Astrocyte (in vitro differentiated cells and primary cell): ENCODE results near the gene DELE1. TPM values are rescaled to one million over a fixed set of nuclear protein-coding genes. Genes with fewer than 3 reads are reported as not detected.
A peak's percentile ranks its signal among the peaks of the same experiment; 100 is the strongest.

Experiments used
- DNase-seq: peaks from one replicate; pipeline ENCODE4 v3.0.0-alpha.2; 2010; ENCODE audit warnings: low read depth
- FAIRE-seq: peaks from 2 replicates; lab custom pipeline; 2011; peaks lifted over from hg19 to GRCh38; lab: Jason Lieb, UNC
- H2AFZ ChIP-seq: 2 replicates; pipeline ENCODE4 v1.6.0; 2012; ENCODE audit warnings: low read depth, low read length, inconsistent platforms
- H3K27ac ChIP-seq: 2 replicates; pipeline ENCODE4 v1.5.1; 2011; ENCODE audit warnings: low read depth, low read length, inconsistent platforms
- H3K27me3 ChIP-seq: 2 replicates; pipeline ENCODE4 v1.6.0; 2011; ENCODE audit warnings: low read length, inconsistent platforms; ENCODE audit not compliant: insufficient read depth
- H3K36me3 ChIP-seq: 2 replicates; pipeline ENCODE4 v1.5.1; 2011; ENCODE audit warnings: low read length, inconsistent platforms; ENCODE audit not compliant: insufficient read depth
- H3K4me1 ChIP-seq: 2 replicates; pipeline ENCODE4 v1.5.1; 2011; ENCODE audit warnings: low read length, inconsistent platforms; ENCODE audit not compliant: insufficient read depth
- H3K4me2 ChIP-seq: 2 replicates; pipeline ENCODE4 v1.6.0; 2012; ENCODE audit warnings: low read length, inconsistent platforms
- H3K4me3 ChIP-seq: 2 replicates; pipeline ENCODE4 v1.5.1; 2011; ENCODE audit warnings: low read depth, mild to moderate bottlenecking, low read length, inconsistent platforms; ENCODE audit not compliant: insufficient read depth
- H3K79me2 ChIP-seq: 2 replicates; pipeline ENCODE4 v1.6.0; 2012; ENCODE audit warnings: mild to moderate bottlenecking, low read length, inconsistent platforms; ENCODE audit not compliant: insufficient read depth
- H3K9ac ChIP-seq: 2 replicates; pipeline ENCODE4 v1.6.0; 2012; ENCODE audit warnings: mild to moderate bottlenecking, low read length, inconsistent platforms
- H3K9me3 ChIP-seq: 2 replicates; pipeline ENCODE4 v1.5.1; 2012; ENCODE audit warnings: low read depth, mild to moderate bottlenecking, low read length, inconsistent platforms; ENCODE audit not compliant: insufficient read depth
- H4K20me1 ChIP-seq: 2 replicates; pipeline ENCODE4 v1.6.0; 2012; ENCODE audit warnings: low read length, inconsistent platforms; ENCODE audit not compliant: insufficient read depth
- H3K27ac Mint-ChIP-seq: one replicate; pipeline ENCODE4 v1.8.0; 2021; ENCODE audit warnings: mild to moderate bottlenecking, mixed read lengths; ENCODE audit not compliant: unreplicated experiment
- H3K27me3 Mint-ChIP-seq: one replicate; pipeline ENCODE4 v1.8.0; 2021; ENCODE audit warnings: low read depth, mixed read lengths; ENCODE audit not compliant: unreplicated experiment
- H3K36me3 Mint-ChIP-seq: one replicate; pipeline ENCODE4 v1.8.0; 2021; ENCODE audit warnings: low read depth, mixed read lengths; ENCODE audit not compliant: unreplicated experiment
- H3K4me1 Mint-ChIP-seq: one replicate; pipeline ENCODE4 v1.8.0; 2021; ENCODE audit warnings: low read depth, mixed read lengths; ENCODE audit not compliant: unreplicated experiment
- H3K4me3 Mint-ChIP-seq: one replicate; pipeline ENCODE4 v1.8.0; 2021; ENCODE audit warnings: mild to moderate bottlenecking, moderate library complexity, mixed read lengths; ENCODE audit not compliant: unreplicated experiment
- H3K9me3 Mint-ChIP-seq: one replicate; pipeline ENCODE4 v1.8.0; 2021; ENCODE audit warnings: mild to moderate bottlenecking, mixed read lengths; ENCODE audit not compliant: unreplicated experiment
- EZH2 ChIP-seq: IDR thresholded peaks from 2 replicates; pipeline ENCODE4 v1.6.1; 2012; ENCODE audit warnings: mild to moderate bottlenecking, low read length, inconsistent platforms; ENCODE audit not compliant: insufficient read depth
- total RNA-seq: library from RNA; stranded (reverse); gene quantifications from 2 replicates; pipeline ENCODE4 v1.2.1, GENCODE V29; 2021
- TF ChIP-seq, protein P1 (sequence below): IDR thresholded peaks from 2 replicates; pipeline ENCODE4 v1.5.1; 2011; ENCODE audit warnings: low read depth, mild to moderate bottlenecking, inconsistent platforms, low read length, moderate library complexity; ENCODE audit not compliant: insufficient read depth

Gene DELE1
- total RNA-seq, 1 donor from 2014 or later, result 37.6 TPM

DNA sequence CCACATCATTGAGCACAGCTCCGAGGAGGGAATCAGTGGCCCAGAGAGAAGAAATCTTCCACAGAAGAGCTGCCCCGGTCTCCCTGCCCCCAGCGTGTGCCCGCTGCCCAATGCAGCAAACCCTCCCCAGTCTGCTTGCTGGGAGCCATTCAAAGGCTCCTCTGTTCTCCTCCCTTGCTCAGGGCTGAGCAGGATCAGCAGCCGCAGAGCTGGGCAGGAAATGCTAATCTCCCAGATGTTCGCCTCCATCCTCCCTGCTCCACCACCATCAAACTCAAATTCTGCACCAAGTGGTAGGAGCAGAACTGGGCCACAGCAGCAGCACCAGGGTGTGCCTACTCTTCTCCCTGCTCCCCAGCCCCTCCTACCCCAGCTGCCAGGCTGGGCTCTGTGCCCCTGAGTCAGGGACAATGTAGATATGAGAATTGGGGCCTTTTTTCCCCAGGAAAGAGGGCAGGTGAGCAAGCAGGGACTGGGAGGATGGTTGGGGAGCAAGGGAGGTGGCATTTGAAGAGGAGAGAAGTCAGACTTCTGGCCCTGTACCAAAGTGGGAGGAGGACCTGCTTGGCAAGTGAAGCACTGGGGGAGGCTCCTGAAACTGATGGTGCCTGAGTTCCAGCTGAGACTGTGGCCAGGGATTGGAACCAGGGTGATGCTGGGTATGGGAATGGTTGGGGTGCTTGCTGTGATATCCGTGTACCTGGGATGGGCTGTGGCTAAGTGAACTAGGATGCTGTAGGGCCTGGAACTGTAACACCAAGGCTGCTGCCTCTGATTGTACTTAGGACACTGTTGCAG, 43.5 kb upstream of the DELE1 start:
- DNase-seq (no peak), FAIRE-seq (no peak)
- peaks cover 71% of the 10 kb centered on the region for H3K27me3 ChIP-seq
- H2AFZ ChIP-seq, result no peak overlapping the region
- peaks cover 24% of the 10 kb centered on the region for H3K4me1 ChIP-seq
- H3K27ac Mint-ChIP-seq, result no peak overlapping the region
- H3K4me1 Mint-ChIP-seq, result peaks cover 32% of the 10 kb centered on the region
- H4K20me1 ChIP-seq, result peaks cover 15% of the 10 kb centered on the region
- no peak overlapping the region for H3K4me3 ChIP-seq
- H3K27ac ChIP-seq, result no peak overlapping the region
- no peaks in the 10 kb centered on the region for H3K9me3 Mint-ChIP-seq
- no peak for TF ChIP-seq EZH2
- TF ChIP-seq, protein P1, sequence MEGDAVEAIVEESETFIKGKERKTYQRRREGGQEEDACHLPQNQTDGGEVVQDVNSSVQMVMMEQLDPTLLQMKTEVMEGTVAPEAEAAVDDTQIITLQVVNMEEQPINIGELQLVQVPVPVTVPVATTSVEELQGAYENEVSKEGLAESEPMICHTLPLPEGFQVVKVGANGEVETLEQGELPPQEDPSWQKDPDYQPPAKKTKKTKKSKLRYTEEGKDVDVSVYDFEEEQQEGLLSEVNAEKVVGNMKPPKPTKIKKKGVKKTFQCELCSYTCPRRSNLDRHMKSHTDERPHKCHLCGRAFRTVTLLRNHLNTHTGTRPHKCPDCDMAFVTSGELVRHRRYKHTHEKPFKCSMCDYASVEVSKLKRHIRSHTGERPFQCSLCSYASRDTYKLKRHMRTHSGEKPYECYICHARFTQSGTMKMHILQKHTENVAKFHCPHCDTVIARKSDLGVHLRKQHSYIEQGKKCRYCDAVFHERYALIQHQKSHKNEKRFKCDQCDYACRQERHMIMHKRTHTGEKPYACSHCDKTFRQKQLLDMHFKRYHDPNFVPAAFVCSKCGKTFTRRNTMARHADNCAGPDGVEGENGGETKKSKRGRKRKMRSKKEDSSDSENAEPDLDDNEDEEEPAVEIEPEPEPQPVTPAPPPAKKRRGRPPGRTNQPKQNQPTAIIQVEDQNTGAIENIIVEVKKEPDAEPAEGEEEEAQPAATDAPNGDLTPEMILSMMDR, result no peak
- peaks cover 47% of the 10 kb centered on the region for H3K27me3 Mint-ChIP-seq
- peaks cover 4% of the 10 kb centered on the region for H3K36me3 Mint-ChIP-seq
- no peaks in the 10 kb centered on the region for H3K79me2 ChIP-seq
- H3K9ac ChIP-seq, result no peak overlapping the region
- H3K36me3 ChIP-seq, result no peaks in the 10 kb centered on the region
- H3K4me3 Mint-ChIP-seq, result peak overlapping the region; percentile 8
- H3K4me2 ChIP-seq, result no peak overlapping the region
- no peaks in the 10 kb centered on the region for H3K9me3 ChIP-seq

DNA sequence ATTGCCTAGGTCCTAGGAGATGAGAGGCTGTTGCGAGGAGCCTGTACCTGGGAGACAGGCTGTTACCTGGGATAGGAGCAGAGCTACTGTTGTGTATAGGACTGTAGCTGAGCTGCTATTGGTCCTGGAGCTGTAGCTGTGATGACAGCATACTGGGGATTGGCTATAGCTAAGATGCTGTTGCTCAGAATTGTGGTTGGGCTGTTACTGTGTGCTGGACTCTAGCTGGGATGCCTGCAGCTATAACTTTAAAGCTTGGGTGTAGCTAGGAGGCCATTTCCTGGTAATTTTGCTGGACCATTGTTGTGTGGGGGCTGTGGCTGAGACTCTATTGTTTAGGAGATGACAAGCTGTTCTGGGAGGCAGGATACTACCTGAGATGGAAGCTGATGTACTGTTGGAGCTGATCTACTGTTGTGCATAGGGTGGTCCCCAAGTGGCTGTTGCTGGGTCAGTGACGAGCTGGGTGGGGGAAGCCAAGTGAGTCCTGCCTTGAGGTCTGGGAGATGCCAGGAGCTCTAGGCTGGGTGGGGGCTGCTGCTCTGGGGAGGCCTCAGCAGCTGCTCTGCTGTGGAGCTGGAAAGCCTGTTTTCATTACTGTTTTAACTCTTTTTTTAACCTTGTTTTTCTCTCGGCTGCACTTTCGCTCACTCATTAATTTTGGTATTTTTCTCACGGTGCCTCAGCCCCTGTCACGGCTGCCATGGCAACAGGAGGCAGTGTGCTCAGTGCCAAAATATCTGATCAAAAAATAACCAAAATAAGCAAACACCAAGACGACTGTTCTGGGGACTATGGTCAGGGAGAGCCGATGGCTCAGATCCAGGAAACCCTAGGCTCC, 42.5 kb upstream of the DELE1 start:
- H3K4me3 ChIP-seq, result no peak overlapping the region
- peaks cover 47% of the 10 kb centered on the region for H3K27me3 Mint-ChIP-seq
- no peaks in the 10 kb centered on the region for H3K9me3 Mint-ChIP-seq
- H2AFZ ChIP-seq, result no peak overlapping the region
- H4K20me1 ChIP-seq, result peaks cover 15% of the 10 kb centered on the region
- DNase-seq, result no peak
- no peak overlapping the region for H3K27ac ChIP-seq
- no peak overlapping the region for H3K4me3 Mint-ChIP-seq
- no peak for FAIRE-seq
- H3K79me2 ChIP-seq, result no peaks in the 10 kb centered on the region
- H3K27me3 ChIP-seq, result peaks cover 70% of the 10 kb centered on the region
- peaks cover 4% of the 10 kb centered on the region for H3K36me3 Mint-ChIP-seq
- H3K36me3 ChIP-seq, result no peaks in the 10 kb centered on the region
- peaks cover 24% of the 10 kb centered on the region for H3K4me1 ChIP-seq
- H3K4me1 Mint-ChIP-seq, result peaks cover 32% of the 10 kb centered on the region
- TF ChIP-seq, protein P1, result no peak
- no peak for TF ChIP-seq EZH2
- H3K27ac Mint-ChIP-seq, result no peak overlapping the region
- no peak overlapping the region for H3K9ac ChIP-seq
- no peak overlapping the region for H3K4me2 ChIP-seq
- no peaks in the 10 kb centered on the region for H3K9me3 ChIP-seq
